GM13977 (cell line): ENCODE results near the gene LINGO4.

Experiments
- DNase-seq: peaks from one replicate; pipeline ENCODE4 v3.0.0; 2012; ENCODE audit warnings: low spot score
- in situ Hi-C: fragments of 300-500 bp; cut with MboI; formaldehyde crosslinking; loops from one replicate; pipeline ENCODE4 v1.12.0; 2022; ENCODE audit warnings: low sequenced_read_pairs, low pct_unique_long_range_greater_than_20kb, mixed read lengths, inconsistent platforms; ENCODE audit not compliant: unreplicated experiment
- TF ChIP-seq, protein P1 (sequence below): IDR thresholded peaks from 2 replicates; pipeline ENCODE4 v1.5.1; 2012; ENCODE audit warnings: mild to moderate bottlenecking, control low read depth; ENCODE audit not compliant: insufficient read depth; ENCODE audit errors: extremely low read depth, missing control alignments

LINGO4 gene

DNA sequence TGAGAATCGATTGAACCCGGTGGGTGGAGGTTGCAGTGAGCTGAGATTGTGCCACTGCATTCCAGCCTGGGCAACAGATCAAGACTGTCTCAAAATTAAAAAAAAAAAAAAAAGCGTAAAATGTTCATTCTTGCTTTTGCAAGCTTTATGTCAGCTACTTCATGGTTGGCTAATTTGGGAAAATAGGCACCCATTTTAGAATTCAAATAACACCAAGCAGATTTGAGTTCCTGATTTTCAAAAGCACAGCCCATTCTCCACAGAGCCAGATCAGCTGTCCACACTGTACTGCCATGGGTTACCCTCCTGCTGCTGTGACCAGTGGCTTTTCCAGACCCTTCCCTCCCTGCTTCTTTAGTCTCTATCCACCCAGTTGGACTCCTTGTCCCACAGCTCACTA lies 43.9 kb upstream of the LINGO4 start:
- in situ Hi-C loops = no loop called here
- DNase-seq = no peak
- TF ChIP-seq, protein P1, sequence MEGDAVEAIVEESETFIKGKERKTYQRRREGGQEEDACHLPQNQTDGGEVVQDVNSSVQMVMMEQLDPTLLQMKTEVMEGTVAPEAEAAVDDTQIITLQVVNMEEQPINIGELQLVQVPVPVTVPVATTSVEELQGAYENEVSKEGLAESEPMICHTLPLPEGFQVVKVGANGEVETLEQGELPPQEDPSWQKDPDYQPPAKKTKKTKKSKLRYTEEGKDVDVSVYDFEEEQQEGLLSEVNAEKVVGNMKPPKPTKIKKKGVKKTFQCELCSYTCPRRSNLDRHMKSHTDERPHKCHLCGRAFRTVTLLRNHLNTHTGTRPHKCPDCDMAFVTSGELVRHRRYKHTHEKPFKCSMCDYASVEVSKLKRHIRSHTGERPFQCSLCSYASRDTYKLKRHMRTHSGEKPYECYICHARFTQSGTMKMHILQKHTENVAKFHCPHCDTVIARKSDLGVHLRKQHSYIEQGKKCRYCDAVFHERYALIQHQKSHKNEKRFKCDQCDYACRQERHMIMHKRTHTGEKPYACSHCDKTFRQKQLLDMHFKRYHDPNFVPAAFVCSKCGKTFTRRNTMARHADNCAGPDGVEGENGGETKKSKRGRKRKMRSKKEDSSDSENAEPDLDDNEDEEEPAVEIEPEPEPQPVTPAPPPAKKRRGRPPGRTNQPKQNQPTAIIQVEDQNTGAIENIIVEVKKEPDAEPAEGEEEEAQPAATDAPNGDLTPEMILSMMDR = no peak

DNA sequence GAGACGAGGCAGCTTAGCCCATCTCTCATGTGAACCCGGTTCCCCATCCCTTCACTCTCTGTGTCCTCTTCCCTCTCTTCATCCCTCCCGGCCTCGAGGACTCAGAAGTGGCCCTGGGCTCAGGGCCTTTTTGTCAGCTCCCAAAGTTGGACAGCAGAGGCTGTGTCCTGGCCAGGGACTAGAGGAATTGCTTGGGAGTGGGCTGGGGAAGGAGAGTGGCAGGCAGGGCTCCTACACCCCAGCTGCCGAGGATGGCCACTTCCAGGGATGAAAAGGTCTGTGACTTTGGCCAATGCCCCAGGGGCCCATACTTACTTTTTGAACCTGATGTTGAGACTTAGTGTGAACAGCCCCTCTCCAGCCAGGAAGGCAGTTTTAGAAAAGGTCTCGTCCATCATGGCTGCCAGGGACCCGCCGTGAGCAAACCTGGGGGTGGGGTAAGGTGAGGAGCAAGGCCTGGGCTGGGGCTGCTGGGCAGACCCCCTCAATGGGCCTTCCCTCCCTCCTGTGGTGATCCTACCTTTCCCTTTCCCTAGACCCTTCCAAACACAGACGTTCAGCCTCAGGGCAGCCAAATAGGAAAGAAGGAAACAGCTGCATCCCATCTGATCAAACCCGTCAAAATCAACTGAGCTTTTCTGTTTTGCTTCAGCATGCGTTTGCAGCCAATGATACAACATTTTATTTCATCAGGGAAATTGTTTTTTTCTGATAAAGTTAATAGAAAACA lies 42.8 kb upstream of the LINGO4 start:
- TF ChIP-seq, protein P1 = no peak
- no peak for DNase-seq
- in situ Hi-C loops = no loop called here

DNA sequence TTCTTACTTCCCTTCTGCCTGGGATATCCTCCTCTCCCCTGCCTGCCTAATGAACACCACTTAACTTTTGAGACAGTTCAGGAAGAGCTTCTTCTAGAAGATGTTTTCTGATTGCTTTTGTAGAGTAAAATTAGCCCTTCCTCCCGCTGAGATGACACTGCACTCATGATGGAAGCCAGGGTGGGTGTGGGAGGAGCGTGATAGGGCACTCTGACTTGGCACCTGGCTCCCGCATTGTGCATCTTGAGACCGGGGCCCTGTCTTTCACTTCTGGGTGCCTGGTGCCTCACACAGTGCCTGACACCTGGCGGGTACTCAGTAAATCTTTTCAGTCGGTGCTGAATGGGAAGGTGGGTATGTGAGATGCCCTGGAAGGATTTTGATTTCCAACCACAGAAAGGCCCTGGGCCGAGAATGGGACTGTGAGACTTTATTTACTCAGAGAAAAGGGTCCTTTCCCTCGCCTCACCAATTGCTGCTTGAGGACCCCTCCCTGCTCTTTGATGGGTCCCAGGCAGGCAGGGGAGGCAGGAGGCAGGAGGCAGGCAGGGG lies 41.5 kb upstream of the LINGO4 start:
- TF ChIP-seq, protein P1 = no peak
- DNase-seq = no peak
- in situ Hi-C loops = no loop called here

DNA sequence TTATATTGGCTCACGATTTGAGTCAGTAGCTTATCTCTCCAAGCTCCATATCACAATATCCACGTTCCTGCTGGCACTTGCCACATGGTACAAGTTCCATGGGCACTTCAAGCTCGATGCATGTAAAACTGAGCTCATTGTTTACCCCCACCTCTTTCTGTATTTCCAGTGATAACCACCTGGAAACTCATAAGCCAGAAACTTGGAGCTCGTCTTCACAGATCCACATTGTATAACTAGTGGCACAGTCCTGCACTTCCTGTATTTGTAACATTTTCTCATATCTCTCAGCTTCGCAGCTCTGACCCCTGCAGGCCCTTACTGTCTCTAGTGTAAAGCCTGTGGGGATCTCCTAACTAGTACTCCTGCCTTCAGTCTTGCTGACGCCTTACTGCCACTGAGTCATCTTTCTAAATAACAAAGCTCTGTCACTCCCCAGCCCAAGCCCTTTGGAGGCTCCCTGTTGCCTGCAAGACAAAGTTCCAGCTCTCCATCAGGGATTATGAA lies 40.9 kb upstream of the LINGO4 start:
- TF ChIP-seq, protein P1 = no peak
- DNase-seq = no peak
- in situ Hi-C loops = no loop called here

DNA sequence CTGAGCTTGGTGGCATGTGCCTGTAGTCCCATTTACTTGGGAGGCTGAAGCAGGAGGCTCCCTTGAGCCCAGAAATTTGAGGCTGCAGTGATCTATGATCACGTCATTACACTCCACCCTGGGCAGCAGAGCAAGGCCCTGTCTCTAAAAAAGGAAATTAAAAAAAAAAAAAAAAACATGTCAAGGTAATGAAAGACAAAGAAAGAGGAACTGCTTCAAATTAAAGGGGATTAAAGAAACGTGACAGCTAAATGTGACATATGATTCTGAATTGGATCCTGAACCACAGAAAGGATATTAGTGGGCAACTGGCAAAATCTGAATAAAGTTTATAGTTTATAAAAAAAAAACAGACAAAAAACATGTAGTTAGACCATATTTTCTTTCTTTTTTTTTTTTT lies 38.2 kb upstream of the LINGO4 start:
- in situ Hi-C loops = no loop called here
- no peak for DNase-seq
- TF ChIP-seq, protein P1 = no peak

DNA sequence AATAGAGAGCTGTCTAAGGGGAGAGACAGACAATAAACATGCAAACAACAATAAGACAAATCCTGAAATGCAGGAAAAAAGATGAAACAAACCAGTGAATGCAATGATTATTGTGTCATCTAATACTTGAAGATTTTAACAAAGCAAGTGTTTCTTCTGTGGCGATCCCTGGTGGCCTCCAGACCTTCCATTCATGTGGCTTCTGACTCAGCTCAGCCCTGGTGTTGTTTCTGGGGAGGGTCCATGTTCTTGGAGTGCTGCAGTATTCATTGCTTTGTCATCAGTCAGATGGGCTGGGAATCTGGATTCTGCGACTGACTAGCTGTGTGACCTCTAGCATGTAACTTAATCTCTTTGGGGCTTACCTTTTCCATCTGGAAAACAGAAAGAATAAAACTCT lies 35.9 kb upstream of the LINGO4 start:
- DNase-seq = no peak
- TF ChIP-seq, protein P1 = no peak
- in situ Hi-C loops = no loop called here
